Ishikawa (cell line): ENCODE data around the gene SPZ1.

Source experiments
- CEBPB ChIP-seq: IDR thresholded peaks from 2 replicates; pipeline ENCODE4 v1.6.1; 2012
- CREB1 ChIP-seq: IDR thresholded peaks from 2 replicates; pipeline ENCODE4 v1.6.1; 2012; ENCODE audit warnings: low read depth
- EGR1 ChIP-seq: IDR thresholded peaks from 2 replicates; pipeline ENCODE4 v1.6.1; 2012
- EP300 ChIP-seq: IDR thresholded peaks from 2 replicates; pipeline ENCODE4 v1.6.1; 2012; ENCODE audit warnings: borderline replicate concordance
- FOXM1 ChIP-seq: IDR thresholded peaks from 2 replicates; pipeline ENCODE4 v1.6.1; 2012; ENCODE audit warnings: low read depth, borderline replicate concordance
- NFIC ChIP-seq: IDR thresholded peaks from 2 replicates; pipeline ENCODE4 v1.6.1; 2012
- RAD21 ChIP-seq: IDR thresholded peaks from 2 replicates; pipeline ENCODE4 v1.6.1; 2012; ENCODE audit warnings: low read depth
- TAF1 ChIP-seq: IDR thresholded peaks from 2 replicates; pipeline ENCODE4 v1.6.1; 2012; ENCODE audit warnings: low read depth, mild to moderate bottlenecking
- TCF12 ChIP-seq: IDR thresholded peaks from 2 replicates; pipeline ENCODE4 v1.6.1; 2012; ENCODE audit warnings: low read depth
- TEAD4 ChIP-seq: IDR thresholded peaks from 2 replicates; pipeline ENCODE4 v1.6.1; 2012
- YY1 ChIP-seq: IDR thresholded peaks from 2 replicates; pipeline ENCODE4 v1.6.1; 2012; ENCODE audit warnings: low read depth
- ZBTB7A ChIP-seq: IDR thresholded peaks from 2 replicates; pipeline ENCODE4 v1.6.1; 2012; ENCODE audit warnings: low read depth
- TF ChIP-seq, protein P1 (sequence below): IDR thresholded peaks from 2 replicates; pipeline ENCODE4 v1.6.1; 2012; ENCODE audit warnings: low read depth, mild to moderate bottlenecking
- TF ChIP-seq, protein P2 (sequence below): IDR thresholded peaks from 2 replicates; pipeline ENCODE4 v1.6.1; 2012
- TF ChIP-seq, protein P3 (sequence below): IDR thresholded peaks from 2 replicates; pipeline ENCODE4 v1.6.1; 2012

The SPZ1 gene

DNA sequence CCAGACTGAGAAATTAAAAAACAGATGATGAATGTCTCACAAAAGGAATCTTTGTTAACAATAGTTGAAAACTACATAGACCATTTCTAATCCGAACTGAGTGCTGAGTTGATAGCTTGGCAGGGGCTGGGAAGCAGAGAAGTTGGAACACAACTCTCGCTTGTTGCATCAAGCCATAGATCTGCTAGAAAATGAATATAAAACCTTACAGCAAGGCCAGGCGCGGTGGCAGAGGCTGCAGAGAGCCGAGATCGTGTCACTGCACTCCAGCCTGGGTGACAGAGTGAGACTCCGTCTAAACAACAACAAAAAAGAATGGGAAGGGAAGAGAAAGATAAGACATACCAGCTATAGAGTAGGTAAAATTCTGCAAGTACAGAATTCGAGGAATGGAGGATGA, 28.0 kb upstream of the SPZ1 start:
- TF ChIP-seq, protein P1, sequence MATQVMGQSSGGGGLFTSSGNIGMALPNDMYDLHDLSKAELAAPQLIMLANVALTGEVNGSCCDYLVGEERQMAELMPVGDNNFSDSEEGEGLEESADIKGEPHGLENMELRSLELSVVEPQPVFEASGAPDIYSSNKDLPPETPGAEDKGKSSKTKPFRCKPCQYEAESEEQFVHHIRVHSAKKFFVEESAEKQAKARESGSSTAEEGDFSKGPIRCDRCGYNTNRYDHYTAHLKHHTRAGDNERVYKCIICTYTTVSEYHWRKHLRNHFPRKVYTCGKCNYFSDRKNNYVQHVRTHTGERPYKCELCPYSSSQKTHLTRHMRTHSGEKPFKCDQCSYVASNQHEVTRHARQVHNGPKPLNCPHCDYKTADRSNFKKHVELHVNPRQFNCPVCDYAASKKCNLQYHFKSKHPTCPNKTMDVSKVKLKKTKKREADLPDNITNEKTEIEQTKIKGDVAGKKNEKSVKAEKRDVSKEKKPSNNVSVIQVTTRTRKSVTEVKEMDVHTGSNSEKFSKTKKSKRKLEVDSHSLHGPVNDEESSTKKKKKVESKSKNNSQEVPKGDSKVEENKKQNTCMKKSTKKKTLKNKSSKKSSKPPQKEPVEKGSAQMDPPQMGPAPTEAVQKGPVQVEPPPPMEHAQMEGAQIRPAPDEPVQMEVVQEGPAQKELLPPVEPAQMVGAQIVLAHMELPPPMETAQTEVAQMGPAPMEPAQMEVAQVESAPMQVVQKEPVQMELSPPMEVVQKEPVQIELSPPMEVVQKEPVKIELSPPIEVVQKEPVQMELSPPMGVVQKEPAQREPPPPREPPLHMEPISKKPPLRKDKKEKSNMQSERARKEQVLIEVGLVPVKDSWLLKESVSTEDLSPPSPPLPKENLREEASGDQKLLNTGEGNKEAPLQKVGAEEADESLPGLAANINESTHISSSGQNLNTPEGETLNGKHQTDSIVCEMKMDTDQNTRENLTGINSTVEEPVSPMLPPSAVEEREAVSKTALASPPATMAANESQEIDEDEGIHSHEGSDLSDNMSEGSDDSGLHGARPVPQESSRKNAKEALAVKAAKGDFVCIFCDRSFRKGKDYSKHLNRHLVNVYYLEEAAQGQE, result no peak
- TF ChIP-seq EGR1 (no peak), YY1 (no peak), TEAD4 (no peak), ZBTB7A (no peak), TCF12 (no peak), CREB1 (no peak), RAD21 (no peak), CEBPB (no peak), FOXM1 (no peak), EP300 (no peak), NFIC (no peak), TAF1 (no peak)
- TF ChIP-seq, protein P2, sequence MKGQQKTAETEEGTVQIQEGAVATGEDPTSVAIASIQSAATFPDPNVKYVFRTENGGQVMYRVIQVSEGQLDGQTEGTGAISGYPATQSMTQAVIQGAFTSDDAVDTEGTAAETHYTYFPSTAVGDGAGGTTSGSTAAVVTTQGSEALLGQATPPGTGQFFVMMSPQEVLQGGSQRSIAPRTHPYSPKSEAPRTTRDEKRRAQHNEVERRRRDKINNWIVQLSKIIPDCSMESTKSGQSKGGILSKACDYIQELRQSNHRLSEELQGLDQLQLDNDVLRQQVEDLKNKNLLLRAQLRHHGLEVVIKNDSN, result no peak
- TF ChIP-seq, protein P3, sequence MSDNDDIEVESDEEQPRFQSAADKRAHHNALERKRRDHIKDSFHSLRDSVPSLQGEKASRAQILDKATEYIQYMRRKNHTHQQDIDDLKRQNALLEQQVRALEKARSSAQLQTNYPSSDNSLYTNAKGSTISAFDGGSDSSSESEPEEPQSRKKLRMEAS, result no peak

DNA sequence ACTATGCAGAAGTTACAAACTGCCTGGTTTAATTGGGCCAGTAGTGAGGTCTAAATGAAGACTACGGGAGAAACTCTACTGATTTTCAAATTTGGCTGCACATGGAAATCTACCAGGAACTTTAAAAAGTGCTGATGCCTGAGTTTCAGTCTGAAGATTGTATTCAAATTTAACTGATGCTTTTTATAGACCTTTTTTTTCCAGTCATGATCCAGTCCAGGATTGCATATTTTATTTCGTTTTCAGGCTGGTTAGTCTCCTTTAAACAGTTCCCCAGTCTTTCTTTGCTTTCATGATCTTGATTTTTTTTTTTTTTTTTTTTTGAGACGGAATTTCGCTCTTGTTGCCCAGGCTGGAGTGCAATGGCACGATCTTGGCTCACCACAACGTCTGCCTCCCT, 23.7 kb upstream of the SPZ1 start:
- TF ChIP-seq, protein P2, result no peak
- TF ChIP-seq, protein P1, result no peak
- TF ChIP-seq YY1, result no peak
- TF ChIP-seq EP300, result no peak
- TF ChIP-seq, protein P3, result no peak
- TF ChIP-seq RAD21, result no peak
- TF ChIP-seq EGR1, result no peak
- TF ChIP-seq FOXM1, result no peak
- no peak for TF ChIP-seq CEBPB
- TF ChIP-seq ZBTB7A, result no peak
- TF ChIP-seq NFIC, result no peak

DNA sequence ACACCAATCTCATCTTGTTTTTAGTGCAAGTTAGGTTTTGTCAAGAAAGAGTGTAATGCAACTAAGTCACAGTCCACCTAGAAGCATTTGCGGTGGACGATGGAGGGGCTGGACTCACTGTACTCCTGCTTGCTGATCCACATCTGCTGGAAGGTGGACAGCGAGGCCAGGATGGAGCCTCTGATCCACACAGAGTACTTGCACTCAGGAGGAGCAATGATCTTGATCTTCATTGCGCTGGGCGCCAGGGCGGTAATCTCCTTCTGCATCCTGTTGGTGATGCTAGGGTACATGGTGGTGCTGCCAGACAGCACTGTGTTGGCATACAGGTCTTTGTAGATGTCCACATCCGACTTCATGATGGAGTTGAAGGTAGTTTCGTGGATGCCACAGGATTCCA, 20.2 kb upstream of the SPZ1 start:
- no peak for TF ChIP-seq TAF1
- TF ChIP-seq EP300, result no peak
- no peak for TF ChIP-seq RAD21
- TF ChIP-seq, protein P1, result no peak
- no peak for TF ChIP-seq ZBTB7A
- no peak for TF ChIP-seq TCF12
- no peak for TF ChIP-seq FOXM1
- TF ChIP-seq EGR1, result no peak
- no peak for TF ChIP-seq CEBPB
- TF ChIP-seq, protein P3, result no peak
- no peak for TF ChIP-seq YY1
- no peak for TF ChIP-seq NFIC
- no peak for TF ChIP-seq CREB1
- TF ChIP-seq TEAD4, result no peak
- TF ChIP-seq, protein P2, result no peak

DNA sequence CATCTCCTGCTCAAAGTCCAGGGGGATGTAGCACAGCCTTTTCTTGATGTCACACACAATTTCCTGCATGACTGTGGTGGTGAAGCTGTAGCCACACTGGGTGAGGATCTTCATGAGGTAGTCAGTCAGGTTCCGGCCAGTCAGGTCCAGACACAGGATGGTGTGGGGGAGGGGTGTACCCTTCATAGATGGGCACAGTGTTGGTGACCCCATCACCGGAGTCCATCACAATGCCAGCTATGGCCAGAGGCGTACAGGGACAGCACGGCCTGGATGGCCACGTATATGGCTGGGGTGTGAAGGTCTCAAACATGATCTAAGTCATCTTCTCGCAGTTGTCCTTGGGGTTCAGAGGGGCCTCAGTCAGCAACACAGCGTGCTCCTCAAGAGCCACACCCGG, 19.7 kb upstream of the SPZ1 start:
- TF ChIP-seq, protein P3, result no peak
- TF ChIP-seq YY1 (no peak), CEBPB (no peak), TEAD4 (no peak), RAD21 (no peak), FOXM1 (no peak), NFIC (no peak), EP300 (no peak), TCF12 (no peak), ZBTB7A (no peak), EGR1 (no peak)
- TF ChIP-seq, protein P1, result no peak
- TF ChIP-seq, protein P2, result no peak
